IMR-90 (cell line): ENCODE results near the gene TTYH3. TPM values are rescaled to one million over a fixed set of nuclear protein-coding genes. Genes with fewer than 3 reads are reported as not detected.

Experiments
- ATAC-seq: fragments of 200-7000 bp; cut with Tn5 transposase; 2 replicates; pipeline ENCODE4 v1.9.1; 2020; ENCODE audit warnings: low read depth, mild to moderate bottlenecking, moderate library complexity
- BruUV-seq: library from RNA; stranded (reverse); fragments of 400-500 nt; replicated peaks from 2 replicates; lab custom pipeline; 2021; lab: Mats Ljungman, UMichigan
- CTCF ChIA-PET: fragments of 300-600 bp; formaldehyde crosslinking; extraction: SDS; loops from one replicate; lab custom pipeline; 2021; ENCODE audit warnings: antibody characterized with exemption; lab: Yijun Ruan, JAX
- POLR2A ChIA-PET: fragments of 300-600 bp; sonication (Branson Sonifier 250); formaldehyde crosslinking; loops from one replicate; lab custom pipeline; 2022; ENCODE audit warnings: antibody characterized with exemption; ENCODE audit not compliant: unreplicated experiment; lab: Charles Lee
- DNase-seq: peaks from one replicate; pipeline ENCODE4 v3.0.0; 2013
- H2AFZ ChIP-seq: replicated peaks from 2 replicates; pipeline ENCODE3; 2013; ENCODE audit warnings: low read length, mild to moderate bottlenecking; ENCODE audit not compliant: poor library complexity
- H2AK5ac ChIP-seq: 2 replicates; pipeline ENCODE4 v1.6.1; 2013; ENCODE audit warnings: low read depth, low read length, inconsistent platforms
- H2AK9ac ChIP-seq: replicated peaks from 2 replicates; pipeline ENCODE3; 2013; ENCODE audit warnings: mild to moderate bottlenecking, low read depth, low read length, moderate library complexity; ENCODE audit not compliant: poor library complexity
- H2BK120ac ChIP-seq: 2 replicates; pipeline ENCODE4 v1.6.1; 2013; ENCODE audit warnings: low read depth, low read length, inconsistent platforms
- H2BK15ac ChIP-seq: 3 replicates; pipeline ENCODE4 v1.6.1; 2013; ENCODE audit warnings: low read depth, low read length, inconsistent platforms
- H2BK20ac ChIP-seq: 2 replicates; pipeline ENCODE4 v1.6.1; 2013; ENCODE audit warnings: low read depth, mild to moderate bottlenecking, inconsistent platforms, low read length, moderate library complexity
- H2BK5ac ChIP-seq: 2 replicates; pipeline ENCODE4 v1.6.1; 2013; ENCODE audit warnings: mild to moderate bottlenecking, low read depth, low read length, inconsistent platforms; ENCODE audit not compliant: poor library complexity, severe bottlenecking
- H3K14ac ChIP-seq: replicated peaks from 2 replicates; pipeline ENCODE4 v1.6.1; 2013; ENCODE audit warnings: low read depth, low read length, inconsistent platforms
- H3K18ac ChIP-seq: 2 replicates; pipeline ENCODE4 v1.6.1; 2013; ENCODE audit warnings: low read depth, low read length, control low read depth
- H3K23ac ChIP-seq: 2 replicates; pipeline ENCODE4 v1.6.1; 2013; ENCODE audit warnings: low read depth, low read length, inconsistent platforms
- H3K27ac ChIP-seq: 2 replicates; pipeline ENCODE4 v1.5.1; 2013; ENCODE audit warnings: mild to moderate bottlenecking, control low read depth, low read length; ENCODE audit not compliant: insufficient read depth
- H3K27me3 ChIP-seq: 2 replicates; pipeline ENCODE4 v1.6.1; 2013; ENCODE audit warnings: low read length; ENCODE audit not compliant: control insufficient read depth, insufficient read depth
- H3K36me3 ChIP-seq: 2 replicates; pipeline ENCODE4 v1.6.1; 2013; ENCODE audit warnings: low read length, mixed read lengths; ENCODE audit not compliant: control insufficient read depth, insufficient read depth
- H3K4ac ChIP-seq: 2 replicates; pipeline ENCODE4 v1.6.1; 2013; ENCODE audit warnings: low read depth, low read length, inconsistent platforms
- H3K4me1 ChIP-seq: 2 replicates; pipeline ENCODE4 v1.6.1; 2013; ENCODE audit warnings: low read length, mixed read lengths; ENCODE audit not compliant: control insufficient read depth, insufficient read depth
- H3K4me2 ChIP-seq: 2 replicates; pipeline ENCODE4 v1.6.1; 2013; ENCODE audit warnings: low read depth, mild to moderate bottlenecking, control low read depth, low read length, moderate library complexity
- H3K4me3 ChIP-seq: 2 replicates; pipeline ENCODE4 v1.5.1; 2013; ENCODE audit warnings: low read depth, mild to moderate bottlenecking, control low read depth, low read length, moderate library complexity; ENCODE audit not compliant: insufficient read depth
- H3K56ac ChIP-seq: 2 replicates; pipeline ENCODE4 v1.6.1; 2013; ENCODE audit warnings: low read length, inconsistent platforms; ENCODE audit not compliant: insufficient read depth; ENCODE audit errors: extremely low read depth
- H3K79me1 ChIP-seq, 2 experiments: 2 replicates each; pipeline ENCODE4 v1.6.1; 2013; ENCODE audit warnings: low read length in 2 of 2, inconsistent platforms in 1 of 2, low read depth in 1 of 2
- H3K9ac ChIP-seq: 2 replicates; pipeline ENCODE4 v1.6.1; 2013; ENCODE audit warnings: low read depth, low read length, control low read depth
- H3K9me1 ChIP-seq: 2 replicates; pipeline ENCODE4 v1.6.1; 2013; ENCODE audit warnings: low read length, inconsistent platforms; ENCODE audit not compliant: insufficient read depth
- H3K9me3 ChIP-seq: 2 replicates; pipeline ENCODE4 v1.6.1; 2013; ENCODE audit warnings: low read length; ENCODE audit not compliant: control insufficient read depth, insufficient read depth
- H4K20me1 ChIP-seq: 2 replicates; pipeline ENCODE4 v1.6.1; 2013; ENCODE audit warnings: low read length, inconsistent platforms; ENCODE audit not compliant: insufficient read depth
- H4K5ac ChIP-seq: 2 replicates; pipeline ENCODE4 v1.6.1; 2013; ENCODE audit warnings: mild to moderate bottlenecking, low read depth, low read length, control low read depth
- H4K8ac ChIP-seq, 2 experiments: 2 replicates each; pipeline ENCODE4 v1.6.1; 2013; ENCODE audit warnings: low read depth in 2 of 2, low read length in 2 of 2, control low read depth in 1 of 2, inconsistent platforms in 1 of 2
- H4K91ac ChIP-seq: 2 replicates; pipeline ENCODE4 v1.6.1; 2013; ENCODE audit warnings: low read depth, low read length, inconsistent platforms; ENCODE audit not compliant: insufficient read depth
- CEBPB ChIP-seq: IDR thresholded peaks from 2 replicates; pipeline ENCODE4 v1.6.1; 2012; ENCODE audit warnings: low read depth, low read length, improper control_type of control experiment
- CHD1 ChIP-seq: IDR thresholded peaks from 2 replicates; pipeline ENCODE4 v1.6.1; 2012; ENCODE audit warnings: low read depth, low read length, improper control_type of control experiment
- FOS ChIP-seq: fragments of 150-350 bp; IDR thresholded peaks from 2 replicates; pipeline ENCODE4 v1.6.1; 2016; ENCODE audit warnings: low read depth, low read length
- MAFK ChIP-seq: IDR thresholded peaks from 2 replicates; pipeline ENCODE4 v1.6.1; 2012; ENCODE audit warnings: low read depth, low read length, improper control_type of control experiment
- MXI1 ChIP-seq: IDR thresholded peaks from 2 replicates; pipeline ENCODE4 v1.6.1; 2012; ENCODE audit warnings: low read depth, mild to moderate bottlenecking, low read length, moderate library complexity, borderline replicate concordance
- NFE2L2 ChIP-seq: fragments of 150-350 bp; IDR thresholded peaks from 2 replicates; pipeline ENCODE4 v1.6.1; 2016; ENCODE audit warnings: low read depth, mild to moderate bottlenecking, low read length
- POLR2A ChIP-seq: IDR thresholded peaks from 2 replicates; pipeline ENCODE4 v1.6.1; 2012; ENCODE audit warnings: mild to moderate bottlenecking, low read depth, low read length
- RAD21 ChIP-seq: IDR thresholded peaks from 2 replicates; pipeline ENCODE4 v1.6.1; 2012; ENCODE audit warnings: low read length, improper control_type of control experiment
- RFX5 ChIP-seq: IDR thresholded peaks from 2 replicates; pipeline ENCODE4 v1.8.0; 2012; ENCODE audit warnings: low read depth, mild to moderate bottlenecking, low read length, moderate library complexity
- SMC3 ChIP-seq: fragments of 150-350 bp; IDR thresholded peaks from 2 replicates; pipeline ENCODE4 v1.6.1; 2016; ENCODE audit warnings: low read depth, mild to moderate bottlenecking, antibody characterized with exemption, low read length, moderate library complexity
- WGBS, 2 experiments: methylation state at CpG; one replicate each; pipeline versions ENCODE4 v1.1.5 to v1.1.7; 2013; ENCODE audit warnings: missing lambda C conversion rate in 2 of 2; ENCODE audit not compliant: insufficient read length in 1 of 2; ENCODE audit errors: extremely low coverage in 2 of 2; 5-methylcytosine and 5-hydroxymethylcytosine counted together
- dilution Hi-C: fragments of 300-500 bp; cut with HindIII; formaldehyde crosslinking; loops from one replicate; pipeline ENCODE4 v1.14.3; 2018; ENCODE audit warnings: low sequenced_read_pairs; ENCODE audit not compliant: unreplicated experiment
- in situ Hi-C: fragments of 300-500 bp; cut with MboI; formaldehyde crosslinking; loops from 3 replicates; pipeline ENCODE4 v1.14.3; 2019; ENCODE audit warnings: low sequenced_read_pairs, inconsistent platforms, mixed read lengths
- intact Hi-C: fragments of 100-400 bp; cut with micrococcal nuclease; formaldehyde crosslinking; loops from 2 replicates; pipeline ENCODE4 v1.10.0; 2022
- polyA plus RNA-seq, 3 experiments: library from polyadenylated mRNA; depleted of rRNA; stranded (reverse); fragments of >200 nt; gene quantifications; 2 replicates each; pipeline ENCODE4 v1.2.3, GENCODE V29; 2012; ENCODE audit warnings: low replicate concordance in 1 of 3
- total RNA-seq: library from RNA; depleted of rRNA; stranded (reverse); fragments of >200 nt; gene quantifications from 2 replicates; pipeline ENCODE4 v1.2.3, GENCODE V29; 2012
- TF ChIP-seq, protein P1 (sequence below): conservative IDR thresholded peaks from 2 replicates; pipeline ENCODE4 v1.5.1; 2012; ENCODE audit warnings: mild to moderate bottlenecking, low read depth, low read length, improper control_type of control experiment

The TTYH3 gene
- total and polyA plus RNA-seq, 2 of the 4 experiments (the other 2 are of a cell fraction): 5.6 to 82.6 TPM

DNA sequence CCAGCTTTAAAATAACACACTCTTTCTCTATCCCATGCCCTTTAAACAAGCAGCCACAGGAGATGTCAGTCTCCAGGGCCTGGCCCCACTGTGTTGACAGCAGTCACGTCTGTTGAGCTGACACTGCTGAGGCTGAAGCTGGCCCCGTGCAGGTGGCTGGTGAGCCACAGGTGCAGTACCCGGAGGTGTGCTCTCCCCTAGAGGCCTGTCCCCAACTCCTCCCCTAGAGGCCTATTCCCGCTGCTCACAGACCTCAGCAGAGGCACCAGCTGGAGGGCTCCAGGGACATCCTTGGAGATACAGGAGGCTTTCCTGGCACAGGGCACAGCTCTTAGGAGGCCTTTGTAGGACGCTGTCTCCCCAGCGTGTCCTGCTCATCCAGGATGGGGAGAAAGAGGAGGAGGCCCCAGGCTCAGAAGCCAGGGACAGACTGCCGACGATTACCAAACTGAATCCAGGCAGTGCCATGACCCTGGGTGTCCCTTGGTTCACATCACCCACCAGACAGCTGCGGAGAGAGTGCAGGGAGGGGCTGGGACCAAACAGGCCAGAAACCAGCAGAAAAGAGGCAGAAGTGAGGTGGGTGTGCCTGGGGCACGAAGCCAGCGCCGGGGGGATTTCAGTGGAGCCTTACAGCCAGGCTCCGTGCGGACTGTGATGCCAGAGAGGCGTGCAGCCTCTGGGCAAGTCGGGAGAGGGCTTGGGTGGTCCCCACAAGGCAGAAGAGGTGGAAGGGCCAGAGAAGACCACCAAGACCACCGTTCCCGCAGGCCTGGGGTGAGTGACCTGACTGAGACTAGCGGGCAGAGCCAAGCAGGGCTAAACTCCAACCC is 18.5 kb upstream of the TTYH3 start:
- Histone ChIP-seq H3K4me1 (peaks cover 7% of the 10 kb centered on the region; the same call in 1 of the 2 replicates), H2BK5ac (no peak overlapping the region), H3K23ac (no peak overlapping the region), H2AK9ac (no peak overlapping the region), H2BK15ac (no peak overlapping the region), H3K36me3 (peaks cover 5% of the 10 kb centered on the region; the same call in 1 of the 2 replicates), H3K4me3 (no peak overlapping the region), H4K8ac (no peak overlapping the region), H4K91ac (no peak overlapping the region), H3K56ac (no peak overlapping the region), H2BK20ac (no peak overlapping the region), H3K4ac (no peak overlapping the region), H4K5ac (no peak overlapping the region), H3K9me3 (no peaks in the 10 kb centered on the region), H3K27me3 (peaks cover 2% of the 10 kb centered on the region), H2AFZ (no peak overlapping the region), H2BK120ac (no peak overlapping the region), H3K14ac (peak overlapping the region; percentile 37; the same call in 1 of the 2 replicates), H3K4me2 (no peak overlapping the region), H3K9me1 (peaks cover 4% of the 10 kb centered on the region; the same call in 1 of the 2 replicates), H3K27ac (no peak overlapping the region), H3K18ac (no peak overlapping the region), H4K20me1 (peaks cover 5% of the 10 kb centered on the region), H2AK5ac (no peak overlapping the region), H3K9ac (no peak overlapping the region), H3K79me1 (no peaks in the 10 kb centered on the region)
- CTCF ChIA-PET: no interaction called here
- in situ Hi-C loops (no loop called here), intact Hi-C loops (no loop called here), dilution Hi-C loops (no loop called here)
- no peak for ATAC-seq
- POLR2A ChIA-PET: interaction anchor here (0.6 kb wide), 1 partner anchor 46 kb away, joined by 5 read pairs; no protein-coding TSS in a partner anchor
- no TSS peak for BruUV-seq
- 66% methylated on average over 11 of the region's 19 CpGs; no CpG with 5 or more reads in 1 of the 2 experiments for WGBS, 2 experiments
- TF ChIP-seq FOS (no peak), POLR2A (no peak), RAD21 (no peak), CEBPB (no peak), SMC3 (no peak), MXI1 (no peak), RFX5 (no peak), NFE2L2 (no peak), MAFK (no peak), CHD1 (no peak)
- TF ChIP-seq, protein P1, sequence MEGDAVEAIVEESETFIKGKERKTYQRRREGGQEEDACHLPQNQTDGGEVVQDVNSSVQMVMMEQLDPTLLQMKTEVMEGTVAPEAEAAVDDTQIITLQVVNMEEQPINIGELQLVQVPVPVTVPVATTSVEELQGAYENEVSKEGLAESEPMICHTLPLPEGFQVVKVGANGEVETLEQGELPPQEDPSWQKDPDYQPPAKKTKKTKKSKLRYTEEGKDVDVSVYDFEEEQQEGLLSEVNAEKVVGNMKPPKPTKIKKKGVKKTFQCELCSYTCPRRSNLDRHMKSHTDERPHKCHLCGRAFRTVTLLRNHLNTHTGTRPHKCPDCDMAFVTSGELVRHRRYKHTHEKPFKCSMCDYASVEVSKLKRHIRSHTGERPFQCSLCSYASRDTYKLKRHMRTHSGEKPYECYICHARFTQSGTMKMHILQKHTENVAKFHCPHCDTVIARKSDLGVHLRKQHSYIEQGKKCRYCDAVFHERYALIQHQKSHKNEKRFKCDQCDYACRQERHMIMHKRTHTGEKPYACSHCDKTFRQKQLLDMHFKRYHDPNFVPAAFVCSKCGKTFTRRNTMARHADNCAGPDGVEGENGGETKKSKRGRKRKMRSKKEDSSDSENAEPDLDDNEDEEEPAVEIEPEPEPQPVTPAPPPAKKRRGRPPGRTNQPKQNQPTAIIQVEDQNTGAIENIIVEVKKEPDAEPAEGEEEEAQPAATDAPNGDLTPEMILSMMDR: no peak
- DNase-seq: no peak
